ELF-1 (cell line): ENCODE results near the gene RLN2.
"Not testable (repeated sequence)": the region's sequence is repeated elsewhere in the genome, so short reads cannot be mapped to it uniquely, and the experiment has no call there.

Source experiments
- DNase-seq: peaks from one replicate; pipeline ENCODE4 v3.0.0-alpha.2; 2016; ENCODE audit warnings: low read depth, low spot score

Gene RLN2

GRCh38 chr9:5303840-5304795 is at the start of gene RLN2:
Gene RLN2, minus strand, starts transcription at chr9:5304716. Its CDS starts 136 bp downstream, at chr9:5304580.
- peak; percentile 22 for DNase-seq

GRCh38 chr9:5354184-5354583 is 49.7 kb upstream of the RLN2 start:
- no peak for DNase-seq

GRCh38 chr9:5352637-5353248 is 48.2 kb upstream of the RLN2 start:
- DNase-seq = no peak

- peak; percentile 44 for DNase-seq
Measured at GRCh38 chr9:5338992-5339981, 34.8 kb upstream of the RLN2 start, which contains the start of gene RLN1. Gene RLN1, minus strand, starts transcription at chr9:5339876. Its CDS starts 130 bp downstream, at chr9:5339746.

- DNase-seq = no peak
Measured at GRCh38 chr9:5336688-5337087, 32.2 kb upstream of the RLN2 start.

GRCh38 chr9:5331276-5331675 is 26.8 kb upstream of the RLN2 start:
- not testable (repeated sequence) for DNase-seq

GRCh38 chr9:5326893-5327548 is 22.5 kb upstream of the RLN2 start:
- peak; percentile 93 for DNase-seq

GRCh38 chr9:5326187-5326586 is 21.7 kb upstream of the RLN2 start:
- no peak for DNase-seq

GRCh38 chr9:5321601-5322000 is 17.1 kb upstream of the RLN2 start:
- peak; percentile 8 for DNase-seq

- DNase-seq = no peak
Measured at GRCh38 chr9:5321058-5321457, 16.5 kb upstream of the RLN2 start.

GRCh38 chr9:5316406-5316805 is 11.9 kb upstream of the RLN2 start:
- DNase-seq = not testable (repeated sequence)

- DNase-seq = no peak
Measured at GRCh38 chr9:5315187-5315923, 10.8 kb upstream of the RLN2 start.

- DNase-seq = no peak
Measured at GRCh38 chr9:5310851-5311250, 6.3 kb upstream of the RLN2 start.

- DNase-seq = no peak
Measured at GRCh38 chr9:5305741-5306140, 1.2 kb upstream of the RLN2 start.

GRCh38 chr9:5301544-5301943 is 3.0 kb downstream of the RLN2 start:
- no peak for DNase-seq

- DNase-seq = no peak
Measured at GRCh38 chr9:5292141-5292540, 12.4 kb downstream of the RLN2 start.

- DNase-seq = no peak
Measured at GRCh38 chr9:5288591-5288990, 15.9 kb downstream of the RLN2 start.

GRCh38 chr9:5286262-5286661 is 18.3 kb downstream of the RLN2 start:
- DNase-seq = no peak

GRCh38 chr9:5278486-5278885 is 26.0 kb downstream of the RLN2 start:
- DNase-seq = no peak

GRCh38 chr9:5274770-5275169 is 29.7 kb downstream of the RLN2 start:
- DNase-seq = no peak
